ENCODE measurements around the gene OTOF.

Gene OTOF

DNA sequence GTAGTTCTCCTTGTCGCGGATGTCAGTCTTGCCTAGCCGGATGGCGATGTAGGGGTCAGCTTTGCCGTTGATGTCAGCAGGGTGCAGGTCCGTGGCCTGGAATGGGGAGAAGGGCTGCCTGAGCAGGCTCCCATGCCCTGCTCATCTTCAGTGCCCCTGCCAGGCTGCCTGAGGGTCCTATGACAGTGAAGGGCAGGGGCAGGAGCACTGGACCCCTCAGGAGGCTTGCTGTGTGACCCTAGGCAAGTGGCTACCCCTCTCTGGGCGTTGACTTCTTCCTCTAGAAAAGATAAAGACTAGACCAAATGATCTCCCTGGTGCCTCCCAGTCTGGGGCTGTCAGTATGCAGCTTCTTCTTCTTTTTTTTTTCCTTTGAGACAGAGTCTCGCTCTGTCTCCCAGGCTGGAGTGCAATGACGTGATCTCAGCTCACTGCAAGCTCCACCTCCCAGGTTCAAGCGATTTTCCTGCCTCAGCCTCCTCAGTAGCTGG is 11.9 kb downstream of the OTOF start:
- no peak overlapping the region for H3K4me2 ChIP-seq
- no peak for TF ChIP-seq Cebpa-rat (IDR thresholded peaks at IDR 0.05)

DNA sequence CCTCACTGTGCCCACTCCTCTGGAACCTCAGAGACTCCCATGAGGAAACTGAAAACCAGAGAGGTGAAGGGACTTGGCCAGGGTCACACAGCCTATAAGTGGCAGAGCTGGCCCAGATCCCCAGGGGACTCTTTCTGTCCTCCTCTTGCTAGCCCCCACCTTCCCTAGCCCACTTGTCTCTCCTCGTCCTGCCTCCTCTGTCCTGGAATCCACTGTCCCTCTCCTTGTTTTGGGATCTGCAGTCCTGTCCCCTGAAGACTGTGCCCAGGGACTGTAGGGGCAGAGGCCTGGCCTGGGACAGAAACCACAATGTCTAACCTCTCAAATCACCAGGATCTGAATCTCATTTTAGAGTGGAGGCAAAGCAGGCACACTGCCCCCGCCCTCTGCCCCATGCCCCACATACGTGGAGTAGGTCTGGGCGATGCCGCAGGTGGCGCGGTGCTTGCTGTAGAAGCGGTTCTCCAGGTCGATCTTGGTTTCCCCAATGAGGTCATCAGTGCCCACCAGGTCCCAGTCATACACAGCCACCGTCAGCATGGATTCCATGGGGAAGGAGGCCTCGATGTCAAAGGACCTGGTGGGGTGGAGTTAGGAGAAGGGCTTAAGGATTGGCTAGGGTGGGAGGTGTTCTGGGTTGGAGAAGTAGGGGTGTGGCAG is 12.5 kb downstream of the OTOF start:
- H3K4me1 ChIP-seq, result peaks cover 0 to 28% (median 14%) of the 10 kb centered on the region in 10 experiments; a peak in 14 of 20 replicates
- no peaks in the 10 kb centered on the region for H4K20me1 ChIP-seq
- H3K9me3 ChIP-seq (replicated peaks in 1 of 11), result no peaks in the 10 kb centered on the region
- no peaks in the 10 kb centered on the region for H3K27me3 ChIP-seq
- no peak overlapping the region for H3K27ac ChIP-seq
- peak overlapping the region in 2 of 11 experiments; percentile 39 to 43; a peak in 3 of 22 replicates for H3K4me2 ChIP-seq
- H3K9ac ChIP-seq, result 0 out of 22 replicates have a peak overlapping the region, but pooled peaks of 1 of the 11 experiments have one; percentile 14
- H3K36me3 ChIP-seq, result no peaks in the 10 kb centered on the region
- no peak for TF ChIP-seq Cebpa-rat (IDR thresholded peaks at IDR 0.05)
- H3K4me3 ChIP-seq, result no peak overlapping the region

More for the DNA sequence above, 11.9 kb downstream of the OTOF start:
- no peaks in the 10 kb centered on the region for H4K20me1 ChIP-seq
- peaks cover 0 to 28% (median 14%) of the 10 kb centered on the region in 10 experiments; a peak in 14 of 20 replicates for H3K4me1 ChIP-seq
- H3K27me3 ChIP-seq, result no peaks in the 10 kb centered on the region
- H3K36me3 ChIP-seq, result no peaks in the 10 kb centered on the region
- H3K9ac ChIP-seq, result no peak overlapping the region
- H3K9me3 ChIP-seq (replicated peaks in 1 of 11), result no peaks in the 10 kb centered on the region
- no peak overlapping the region for H3K27ac ChIP-seq
- H3K4me3 ChIP-seq, result no peak overlapping the region

DNA sequence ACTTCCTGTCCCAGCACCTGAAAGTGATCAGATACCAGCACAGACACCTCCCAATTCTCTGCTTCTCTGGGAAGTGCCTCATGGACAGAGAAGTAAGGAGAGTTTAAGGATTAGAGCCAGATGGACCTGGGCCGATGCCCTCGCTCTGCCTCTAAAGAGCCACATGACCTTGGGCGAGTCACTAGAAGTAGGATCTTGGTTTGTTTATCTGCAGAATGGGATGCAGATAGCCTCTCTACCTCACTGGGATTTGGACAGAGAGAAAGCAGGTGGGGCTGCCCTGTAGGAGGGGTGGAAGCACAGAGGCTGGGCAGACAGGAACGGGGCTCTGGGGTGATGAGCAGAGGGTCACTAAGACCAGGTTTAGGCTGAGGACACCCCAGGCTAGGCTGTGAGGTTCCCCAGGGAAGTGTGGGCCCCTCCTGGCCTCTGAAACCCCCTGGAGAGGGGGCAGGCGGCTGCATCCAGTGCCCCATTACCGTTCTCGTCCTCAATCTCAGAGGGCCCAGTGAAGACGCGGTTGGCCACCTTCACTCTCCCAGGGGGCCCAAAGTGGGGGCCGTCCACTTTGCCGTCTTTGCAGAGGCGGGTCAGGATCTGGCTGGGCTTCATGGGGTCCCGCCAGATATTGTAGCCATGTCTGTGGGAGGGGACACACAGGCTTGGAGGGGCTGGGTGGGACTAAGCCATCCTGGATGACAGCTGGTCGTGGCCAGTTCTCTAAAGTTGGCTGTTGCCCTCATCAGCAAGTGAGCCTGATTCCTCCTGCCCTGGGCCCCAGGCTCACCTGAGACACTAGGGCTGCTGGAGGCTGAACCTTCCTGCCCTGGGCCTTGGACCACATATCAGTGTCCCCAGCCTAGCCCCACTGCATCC is 13.3 kb downstream of the OTOF start:
- no peak overlapping the region for H3K27ac ChIP-seq
- no peak for TF ChIP-seq Cebpa-rat (IDR thresholded peaks at IDR 0.05)
- no peaks in the 10 kb centered on the region for H3K36me3 ChIP-seq
- H3K4me1 ChIP-seq, result peaks cover 0 to 32% (median 14%) of the 10 kb centered on the region in 10 experiments; a peak in 15 of 20 replicates
- H3K9me3 ChIP-seq (replicated peaks in 1 of 11), result no peaks in the 10 kb centered on the region
- peak overlapping the region in 2 of 11 experiments; percentile 14 to 28; a peak in 1 of 22 replicates for H3K9ac ChIP-seq
- no peaks in the 10 kb centered on the region for H3K27me3 ChIP-seq
- H3K4me2 ChIP-seq, result peak overlapping the region in 7 of 11 experiments; percentile 6 to 58 (median 41); a peak in 8 of 22 replicates
- H3K4me3 ChIP-seq, result no peak overlapping the region
- H4K20me1 ChIP-seq, result no peaks in the 10 kb centered on the region

DNA sequence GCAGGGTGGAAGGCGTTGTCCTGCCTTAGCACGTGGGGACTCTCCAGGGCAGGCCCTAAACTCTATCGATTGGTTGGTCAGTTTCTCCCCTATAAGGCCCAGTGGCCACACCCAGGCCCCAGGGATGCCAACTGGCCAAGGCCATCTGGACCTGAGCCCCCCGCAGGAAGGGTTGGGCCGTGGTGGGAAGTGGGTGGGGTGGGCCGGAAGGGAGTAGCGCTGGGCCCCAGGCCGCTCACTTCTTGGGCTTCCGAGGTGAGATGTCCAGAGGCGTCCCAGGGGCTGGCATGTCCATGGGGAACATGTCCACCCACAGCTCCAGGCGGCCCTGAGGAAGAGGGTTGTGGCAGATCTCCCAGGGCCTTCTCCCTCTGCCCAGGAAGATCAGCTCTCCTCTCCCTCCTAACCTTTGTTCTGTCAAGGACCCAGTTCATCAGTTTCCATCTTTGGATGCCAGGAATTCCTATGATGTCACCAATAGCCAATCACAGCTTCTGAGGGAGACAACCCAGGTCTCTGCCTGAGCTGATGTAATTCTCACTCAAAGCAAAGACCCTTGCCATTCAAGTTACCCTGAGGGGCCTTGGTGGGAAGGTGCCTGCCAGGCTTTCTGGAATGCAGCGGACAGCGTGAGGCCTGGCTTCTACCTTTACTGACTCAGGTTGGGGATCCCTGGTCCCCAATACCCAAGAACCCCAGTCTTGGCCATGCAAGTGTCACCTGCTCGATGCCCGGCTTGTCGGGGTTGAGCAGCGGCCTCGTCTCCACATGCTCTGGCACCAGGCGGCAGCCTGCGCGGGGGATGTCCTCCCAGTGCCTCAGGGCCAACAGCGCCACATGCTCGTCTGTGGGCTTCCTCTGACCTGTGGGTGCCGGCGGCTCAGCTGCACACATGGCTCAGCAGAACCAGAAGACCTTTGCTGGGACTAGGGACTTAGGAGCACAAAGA is 14.4 kb downstream of the OTOF start:
- Histone ChIP-seq H3K27ac (no peak overlapping the region), H3K4me3 (no peak overlapping the region), H4K20me1 (no peaks in the 10 kb centered on the region), H3K9me3 (replicated peaks in 1 of 11) (no peaks in the 10 kb centered on the region), H3K27me3 (no peaks in the 10 kb centered on the region), H3K9ac (no peak overlapping the region), H3K4me2 (no peak overlapping the region), H3K4me1 (peaks cover 0 to 34% (median 14%) of the 10 kb centered on the region in 10 experiments; a peak in 15 of 20 replicates), H3K36me3 (no peaks in the 10 kb centered on the region)
- TF ChIP-seq Cebpa-rat (IDR thresholded peaks at IDR 0.05), result no peak

DNA sequence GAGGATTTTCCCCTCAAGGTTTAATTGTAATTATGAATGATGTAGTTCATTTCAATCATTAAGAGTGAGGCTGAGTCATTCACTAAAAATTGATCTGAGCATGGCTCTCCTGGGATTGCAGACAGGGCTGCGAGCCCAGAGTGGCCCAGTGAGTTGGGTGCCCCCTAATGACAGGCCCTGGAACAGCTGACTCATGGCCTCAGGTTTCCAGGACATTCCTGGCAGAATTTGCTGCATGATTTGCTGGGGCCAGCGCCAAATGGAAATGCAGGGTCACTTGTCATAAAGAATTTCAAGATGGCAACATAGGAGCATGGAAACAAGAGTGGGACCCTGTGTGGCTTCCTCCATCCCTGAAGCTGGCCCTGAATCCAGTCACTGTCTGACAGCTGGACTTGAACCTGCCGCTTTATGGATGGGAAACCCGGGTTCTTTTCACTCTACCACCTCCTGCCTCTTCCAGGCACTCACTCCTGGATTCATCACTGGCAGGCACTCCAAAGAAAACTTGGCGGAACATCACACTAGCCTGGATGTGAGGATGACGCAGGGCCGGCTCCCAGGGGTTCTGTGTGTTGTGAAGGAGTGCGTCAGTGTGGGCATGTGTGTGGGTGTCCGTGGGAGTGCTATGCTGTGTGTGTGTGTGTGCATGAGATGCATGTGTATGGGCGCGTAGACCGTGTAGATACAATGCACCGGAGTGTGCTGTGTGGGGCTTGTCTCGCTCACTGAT is 15.2 kb downstream of the OTOF start:
- Histone ChIP-seq H3K4me2 (peak overlapping the region in 1 of 11 experiments; percentile 4; a peak in 2 of 22 replicates), H3K4me3 (no peak overlapping the region), H3K4me1 (peaks cover 0 to 42% (median 14%) of the 10 kb centered on the region in 10 experiments; a peak in 16 of 20 replicates), H3K27ac (no peak overlapping the region), H4K20me1 (no peaks in the 10 kb centered on the region), H3K27me3 (no peaks in the 10 kb centered on the region), H3K36me3 (no peaks in the 10 kb centered on the region), H3K9ac (no peak overlapping the region), H3K9me3 (replicated peaks in 1 of 11) (no peaks in the 10 kb centered on the region)
- no peak for TF ChIP-seq Cebpa-rat (IDR thresholded peaks at IDR 0.05)

DNA sequence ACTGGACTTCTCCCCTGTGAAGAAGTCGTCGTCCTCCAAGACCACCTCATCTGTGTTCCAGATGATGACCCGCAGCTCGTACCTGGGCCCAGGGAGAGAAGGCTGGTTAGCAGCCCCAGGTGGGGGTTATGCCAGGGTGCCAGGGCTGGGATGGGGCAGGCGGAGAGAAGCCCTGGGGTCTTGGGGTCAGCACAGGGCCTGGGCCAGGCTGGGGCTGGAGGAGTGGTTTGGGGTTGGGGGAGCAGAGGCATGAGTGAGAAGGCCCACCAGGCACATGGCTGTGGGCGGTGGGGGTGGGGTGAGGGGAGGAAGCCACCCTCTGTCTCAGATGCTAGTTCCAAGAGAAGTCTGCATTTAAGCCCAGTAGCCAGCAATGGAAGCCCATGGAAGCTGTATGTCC is 15.8 kb downstream of the OTOF start:
- Histone ChIP-seq H4K20me1 (no peaks in the 10 kb centered on the region; a peak in 1 of 22 replicates), H3K4me2 (no peak overlapping the region), H3K27ac (no peak overlapping the region), H3K4me3 (no peak overlapping the region), H3K27me3 (no peaks in the 10 kb centered on the region), H3K9me3 (replicated peaks in 1 of 11) (no peaks in the 10 kb centered on the region), H3K36me3 (no peaks in the 10 kb centered on the region), H3K9ac (no peak overlapping the region), H3K4me1 (peaks cover 5 to 48% (median 15%) of the 10 kb centered on the region in 10 experiments)
- no peak for TF ChIP-seq Cebpa-rat (IDR thresholded peaks at IDR 0.05)

DNA sequence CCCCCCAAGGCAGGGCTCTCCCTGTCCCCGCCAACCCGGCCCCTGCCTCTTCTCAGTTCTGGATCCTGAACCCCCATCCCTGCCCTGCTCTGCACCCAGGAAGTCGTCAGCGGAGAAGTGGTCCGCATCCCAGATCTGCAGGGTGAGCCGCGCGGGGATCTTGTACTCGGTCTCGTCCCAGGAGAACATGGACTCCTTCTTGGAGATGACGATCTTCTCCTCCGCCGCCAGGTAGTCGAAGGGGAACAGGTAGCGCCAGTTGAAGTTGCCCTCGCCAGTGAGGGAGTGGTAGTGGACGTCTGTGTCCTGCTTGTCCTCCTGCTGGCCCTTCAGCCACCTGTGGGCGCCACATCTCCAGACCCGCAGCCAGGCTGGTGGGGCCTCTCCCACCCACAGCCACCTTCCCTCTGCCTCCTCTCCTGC is 16.3 kb downstream of the OTOF start:
- H3K4me1 ChIP-seq, result peaks cover 10 to 53% (median 20%) of the 10 kb centered on the region in 10 experiments
- no peak overlapping the region for H3K4me2 ChIP-seq
- no peaks in the 10 kb centered on the region for H3K36me3 ChIP-seq
- H4K20me1 ChIP-seq, result no peaks in the 10 kb centered on the region; a peak in 1 of 22 replicates
- no peak for TF ChIP-seq Cebpa-rat (IDR thresholded peaks at IDR 0.05)
- no peaks in the 10 kb centered on the region for H3K9me3 ChIP-seq (replicated peaks in 1 of 11)
- no peak overlapping the region for H3K27ac ChIP-seq
- H3K9ac ChIP-seq, result no peak overlapping the region
- no peak overlapping the region for H3K4me3 ChIP-seq
- H3K27me3 ChIP-seq, result no peaks in the 10 kb centered on the region

DNA sequence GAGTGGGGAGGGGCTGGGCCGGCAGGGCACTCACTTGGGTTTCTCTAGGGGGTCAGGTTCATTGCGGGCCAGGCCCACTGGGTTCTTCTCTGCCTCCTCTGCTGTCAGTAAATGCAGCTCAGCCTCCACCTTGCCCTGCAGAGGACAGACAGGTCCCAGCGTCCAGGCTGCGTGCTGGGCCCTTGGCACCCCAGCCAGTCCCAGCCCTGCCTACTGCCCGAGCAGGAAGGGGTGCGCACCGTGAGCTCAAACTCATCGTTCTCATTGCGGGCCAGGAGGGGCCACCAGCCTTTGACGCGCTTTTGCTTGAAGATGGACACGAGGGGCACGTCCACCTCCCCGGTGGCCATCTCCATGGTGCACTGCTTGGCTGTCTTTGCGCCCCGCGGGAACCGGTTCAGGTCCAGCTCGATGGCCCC is 17.3 kb downstream of the OTOF start:
- Histone ChIP-seq H3K4me3 (no peak overlapping the region), H3K36me3 (no peaks in the 10 kb centered on the region), H4K20me1 (no peaks in the 10 kb centered on the region; a peak in 1 of 22 replicates), H3K27me3 (no peaks in the 10 kb centered on the region), H3K4me2 (no peak overlapping the region), H3K9ac (no peak overlapping the region), H3K27ac (no peak overlapping the region), H3K4me1 (peaks cover 20 to 63% (median 30%) of the 10 kb centered on the region in 10 experiments), H3K9me3 (replicated peaks in 1 of 11) (no peaks in the 10 kb centered on the region)
- no peak for TF ChIP-seq Cebpa-rat (IDR thresholded peaks at IDR 0.05)

Data from BLaER1 treated with 17β-estradiol and CSF1 and Interleukin-3, amounts not matched to agents 10 nM and 100 nM (cell line).